ENCODE data around the gene SUSD2. TPM values are rescaled to one million over a fixed set of nuclear protein-coding genes. Genes with fewer than 3 reads are reported as not detected.
A peak's percentile ranks its signal among the peaks of the same experiment; 100 is the strongest.
"Not testable (repeated sequence)": the region's sequence is repeated elsewhere in the genome, so short reads cannot be mapped to it uniquely, and the experiment has no call there.

SUSD2 gene
- total RNA-seq (14.8 TPM), polyA plus RNA-seq (ENCODE audit: insufficient read depth, low read depth, low replicate concordance) (25.2 TPM)
- long read RNA-seq, donor 1, partial matches to known transcripts = 5 of 7 reads
- long read RNA-seq, donor 1, other reads (novel, unspliced or antisense) = 0 of 7 reads
- long read RNA-seq, donor 2 = 0 reads
- long read RNA-seq, donor 3, partial matches to known transcripts = 7 of 11 reads
- long read RNA-seq, donor 3, other reads (novel, unspliced or antisense) = 0 of 11 reads
- long read RNA-seq, donor 4, partial matches to known transcripts = 0 of 4 reads
- long read RNA-seq, donor 4, other reads (novel, unspliced or antisense) = 0 of 4 reads
- long read RNA-seq, donor 5 = 0 reads
- long read RNA-seq, donor 6 = 0 reads
- long read RNA-seq, donor 7, partial matches to known transcripts = 12 of 13 reads
- long read RNA-seq, donor 7, other reads (novel, unspliced or antisense) = 0 of 13 reads
- long read RNA-seq, donor 8 = 0 reads
- long read RNA-seq, donor 9 = 0 reads
- long read RNA-seq, donor 10, partial matches to known transcripts = 0 of 4 reads
- long read RNA-seq, donor 10, other reads (novel, unspliced or antisense) = 0 of 4 reads

DNA sequence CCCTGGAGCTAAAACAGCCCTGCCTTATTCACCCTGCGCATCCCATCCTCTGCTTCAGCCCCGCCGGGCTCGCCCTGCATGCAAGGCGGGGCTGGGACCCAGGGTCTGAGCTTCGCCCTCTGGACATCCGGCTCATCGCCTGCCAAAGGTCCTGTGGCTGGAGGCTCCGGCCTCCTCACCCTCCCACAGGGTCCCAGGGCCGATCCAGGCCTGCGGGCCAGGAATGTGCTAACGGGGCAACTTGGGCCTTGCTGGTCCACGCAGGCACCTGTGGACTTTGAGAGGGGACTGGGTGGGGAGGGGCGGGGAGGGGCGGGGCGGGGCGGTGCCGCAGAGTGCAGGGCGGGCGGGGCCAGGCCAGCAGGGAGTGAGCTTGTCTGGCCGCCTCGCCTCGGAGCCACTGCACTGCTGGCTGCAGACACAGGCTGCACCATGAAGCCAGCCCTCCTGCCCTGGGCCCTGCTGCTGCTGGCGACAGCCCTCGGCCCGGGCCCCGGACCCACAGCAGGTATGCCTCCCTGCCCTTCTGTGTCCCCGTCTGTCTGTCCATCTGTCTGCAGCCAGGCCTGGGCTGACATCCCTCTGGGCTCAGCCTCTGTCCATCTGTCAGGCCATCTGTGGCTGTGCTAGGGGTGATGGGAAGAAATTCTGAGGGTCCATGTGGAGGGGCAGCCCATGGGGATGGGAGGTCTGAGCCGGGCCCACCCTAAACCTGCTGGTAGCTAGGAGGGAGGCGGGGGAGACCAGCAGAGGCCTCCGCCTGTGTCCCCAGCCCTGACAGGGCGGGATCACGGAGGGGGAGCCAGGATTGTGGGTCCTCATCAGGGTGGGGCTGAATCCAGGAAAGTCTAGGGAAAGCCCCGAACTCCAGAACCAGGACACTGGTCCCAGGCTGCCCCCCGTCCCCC is at the start of gene SUSD2:
Gene SUSD2 (plus strand): TSS at position 400 of the 908 bp plus-strand sequence. CDS start 33 bp downstream, at position 433.
- FAIRE-seq (no peak), DNase-seq (peak in 3 of 5 donors; percentile 26 to 82 (median 40))
- Histone ChIP-seq H3K9ac (ENCODE audit: low read length in 3 of 3) (peak within 1 kb of the TSS in 1 of 3 donors; percentile 69), H3K27ac (ENCODE audit: low read depth in 2 of 2, low read length in 2 of 2) (peak within 1 kb of the TSS in 1 of 2 donors; percentile 47), H3K4me3 (ENCODE audit: low read length in 3 of 3) (peak within 1 kb of the TSS in 2 of 3 donors; percentile 29 to 69), H3K4me1 (ENCODE audit: control insufficient read depth in 2 of 3, insufficient read depth in 2 of 3, low read depth in 1 of 3, low read length in 3 of 3) (peaks cover 0 to 21% (median 0%) of the 10 kb centered on the region in 3 donors), H3K27me3 (ENCODE audit: control insufficient read depth, insufficient read depth, low read length) (no peaks in the 10 kb centered on the region), H3K9me3 (ENCODE audit: control insufficient read depth in 2 of 3, insufficient read depth in 1 of 3, low read length in 3 of 3) (no peaks in the 10 kb centered on the region), H3K36me3 (ENCODE audit: control insufficient read depth in 2 of 3, insufficient read depth in 3 of 3, low read length in 3 of 3) (peaks cover 0 to 8% (median 0%) of the 10 kb centered on the region in 3 donors)
- intact Hi-C loops (cut with DNase I) = no loop called here
- TF ChIP-seq, protein P1, sequence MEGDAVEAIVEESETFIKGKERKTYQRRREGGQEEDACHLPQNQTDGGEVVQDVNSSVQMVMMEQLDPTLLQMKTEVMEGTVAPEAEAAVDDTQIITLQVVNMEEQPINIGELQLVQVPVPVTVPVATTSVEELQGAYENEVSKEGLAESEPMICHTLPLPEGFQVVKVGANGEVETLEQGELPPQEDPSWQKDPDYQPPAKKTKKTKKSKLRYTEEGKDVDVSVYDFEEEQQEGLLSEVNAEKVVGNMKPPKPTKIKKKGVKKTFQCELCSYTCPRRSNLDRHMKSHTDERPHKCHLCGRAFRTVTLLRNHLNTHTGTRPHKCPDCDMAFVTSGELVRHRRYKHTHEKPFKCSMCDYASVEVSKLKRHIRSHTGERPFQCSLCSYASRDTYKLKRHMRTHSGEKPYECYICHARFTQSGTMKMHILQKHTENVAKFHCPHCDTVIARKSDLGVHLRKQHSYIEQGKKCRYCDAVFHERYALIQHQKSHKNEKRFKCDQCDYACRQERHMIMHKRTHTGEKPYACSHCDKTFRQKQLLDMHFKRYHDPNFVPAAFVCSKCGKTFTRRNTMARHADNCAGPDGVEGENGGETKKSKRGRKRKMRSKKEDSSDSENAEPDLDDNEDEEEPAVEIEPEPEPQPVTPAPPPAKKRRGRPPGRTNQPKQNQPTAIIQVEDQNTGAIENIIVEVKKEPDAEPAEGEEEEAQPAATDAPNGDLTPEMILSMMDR (IDR thresholded peaks at IDR 0.05; ENCODE audit: borderline replicate concordance, extremely low read depth, insufficient read depth) = no peak

GRCh38 chr22:24133187-24133965 is 47.9 kb upstream of the SUSD2 start:
- TF ChIP-seq, protein P1 (IDR thresholded peaks at IDR 0.05; ENCODE audit: borderline replicate concordance, extremely low read depth, insufficient read depth) = no peak

GRCh38 chr22:24134090-24134846 is 47.0 kb upstream of the SUSD2 start:
- no peak overlapping the region for H3K9ac ChIP-seq (ENCODE audit: low read length in 3 of 3)
- H3K36me3 ChIP-seq (ENCODE audit: control insufficient read depth in 2 of 3, insufficient read depth in 3 of 3, low read length in 3 of 3) = peaks cover 0 to 7% (median 3%) of the 10 kb centered on the region in 3 donors
- TF ChIP-seq, protein P1 (IDR thresholded peaks at IDR 0.05; ENCODE audit: borderline replicate concordance, extremely low read depth, insufficient read depth) = no peak
- no peaks in the 10 kb centered on the region for H3K27me3 ChIP-seq (ENCODE audit: control insufficient read depth, insufficient read depth, low read length)
- DNase-seq (peak in 4 of 5 donors; percentile 82 to 89 (median 87)), FAIRE-seq (no peak)
- intact Hi-C loops (cut with DNase I) = no loop called here
- H3K27ac ChIP-seq (ENCODE audit: low read depth in 2 of 2, low read length in 2 of 2) = no peak overlapping the region
- H3K9me3 ChIP-seq (ENCODE audit: control insufficient read depth in 2 of 3, insufficient read depth in 1 of 3, low read length in 3 of 3) = no peaks in the 10 kb centered on the region
- H3K4me1 ChIP-seq (ENCODE audit: control insufficient read depth in 2 of 3, insufficient read depth in 2 of 3, low read depth in 1 of 3, low read length in 3 of 3) = no peaks in the 10 kb centered on the region
- H3K4me3 ChIP-seq (ENCODE audit: low read length in 3 of 3) = no peak overlapping the region

More at GRCh38 chr22:24133187-24133965, 47.9 kb upstream of the SUSD2 start:
- DNase-seq = peak in 2 of 5 donors; percentile 18 to 33
- FAIRE-seq = no peak
- H3K27me3 ChIP-seq (ENCODE audit: control insufficient read depth, insufficient read depth, low read length) = no peaks in the 10 kb centered on the region
- intact Hi-C loops (cut with DNase I) = no loop called here
- no peak overlapping the region for H3K9ac ChIP-seq (ENCODE audit: low read length in 3 of 3)
- peaks cover 0 to 7% (median 3%) of the 10 kb centered on the region in 3 donors for H3K36me3 ChIP-seq (ENCODE audit: control insufficient read depth in 2 of 3, insufficient read depth in 3 of 3, low read length in 3 of 3)
- H3K27ac ChIP-seq (ENCODE audit: low read depth in 2 of 2, low read length in 2 of 2) = no peak overlapping the region
- no peak overlapping the region for H3K4me3 ChIP-seq (ENCODE audit: low read length in 3 of 3)
- no peaks in the 10 kb centered on the region for H3K4me1 ChIP-seq (ENCODE audit: control insufficient read depth in 2 of 3, insufficient read depth in 2 of 3, low read depth in 1 of 3, low read length in 3 of 3)
- H3K9me3 ChIP-seq (ENCODE audit: control insufficient read depth in 2 of 3, insufficient read depth in 1 of 3, low read length in 3 of 3) = no peaks in the 10 kb centered on the region

DNA sequence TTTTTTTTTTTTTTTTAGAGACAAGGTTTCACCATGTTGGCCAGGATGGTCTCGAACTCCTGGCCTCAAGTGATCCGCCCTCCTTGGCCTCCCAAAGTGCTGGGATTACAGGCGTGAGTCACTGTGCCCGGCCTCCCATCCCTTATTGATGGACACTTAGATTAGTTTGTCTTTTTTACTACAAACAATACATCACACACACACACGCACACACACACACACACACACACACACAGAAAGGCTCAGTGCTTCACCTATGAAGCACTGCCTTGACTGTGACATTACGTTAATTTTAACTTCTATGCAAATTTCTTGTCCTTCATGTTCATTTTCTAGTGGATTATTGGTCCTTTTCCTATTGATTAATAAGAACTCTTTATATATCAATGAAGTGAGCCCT is 44.8 kb upstream of the SUSD2 start:
- FAIRE-seq; H3K9me3 ChIP-seq (ENCODE audit: control insufficient read depth in 2 of 3, insufficient read depth in 1 of 3, low read length in 3 of 3); DNase-seq; H3K9ac ChIP-seq (ENCODE audit: low read length in 3 of 3); H3K4me3 ChIP-seq (ENCODE audit: low read length in 3 of 3); H3K27ac ChIP-seq (ENCODE audit: low read depth in 2 of 2, low read length in 2 of 2); H3K4me1 ChIP-seq (ENCODE audit: control insufficient read depth in 2 of 3, insufficient read depth in 2 of 3, low read depth in 1 of 3, low read length in 3 of 3); H3K27me3 ChIP-seq (ENCODE audit: control insufficient read depth, insufficient read depth, low read length); H3K36me3 ChIP-seq (ENCODE audit: control insufficient read depth in 2 of 3, insufficient read depth in 3 of 3, low read length in 3 of 3); intact Hi-C loops (cut with DNase I): not testable (repeated sequence)

All from kidney (tissue), 22 donors.